GM21515 (cell line): ENCODE measurements around the gene COL16A1.

ENCODE experiments used
- ATAC-seq: cut with Tn5 transposase; IDR thresholded peaks from one replicate; pipeline ENCODE4 v1.9.1; 2021; ENCODE audit not compliant: unreplicated experiment

The COL16A1 gene

DNA sequence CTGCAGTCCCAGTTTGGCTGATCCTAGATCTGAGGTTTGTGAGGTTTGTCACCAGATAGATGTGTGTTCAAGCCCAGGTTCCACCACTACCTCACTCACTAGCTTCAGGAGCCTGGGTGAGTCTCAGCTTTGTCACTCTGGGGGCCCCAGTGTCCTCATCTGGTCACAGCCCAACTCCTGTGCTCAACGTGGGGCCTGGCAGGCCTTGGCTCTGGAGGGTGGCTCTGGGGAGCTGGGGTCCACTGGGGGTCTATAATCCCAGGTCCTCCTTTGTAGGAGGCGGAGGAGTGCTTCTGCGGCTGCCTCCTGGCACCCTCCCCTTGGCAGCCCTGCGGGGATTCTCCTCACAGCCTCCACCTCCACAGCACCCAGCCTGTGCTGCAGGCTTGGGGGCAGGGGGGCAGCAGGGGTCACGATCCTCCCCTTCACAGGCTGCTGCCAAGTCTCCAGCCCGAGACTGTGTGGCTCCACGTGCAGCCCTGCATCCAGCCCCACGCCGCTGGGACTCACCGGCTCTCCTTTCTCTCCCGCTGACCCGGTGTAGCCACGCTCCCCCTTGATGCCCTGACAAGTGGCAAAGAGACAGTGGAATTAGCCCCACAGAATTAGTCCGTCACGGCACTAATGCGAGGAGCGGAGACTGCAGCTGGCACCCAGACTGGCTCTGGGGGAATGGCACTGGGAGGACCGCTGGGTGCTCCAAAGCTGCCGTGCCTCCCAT lies 36.6 kb downstream of the COL16A1 start:
- no peak for ATAC-seq

DNA sequence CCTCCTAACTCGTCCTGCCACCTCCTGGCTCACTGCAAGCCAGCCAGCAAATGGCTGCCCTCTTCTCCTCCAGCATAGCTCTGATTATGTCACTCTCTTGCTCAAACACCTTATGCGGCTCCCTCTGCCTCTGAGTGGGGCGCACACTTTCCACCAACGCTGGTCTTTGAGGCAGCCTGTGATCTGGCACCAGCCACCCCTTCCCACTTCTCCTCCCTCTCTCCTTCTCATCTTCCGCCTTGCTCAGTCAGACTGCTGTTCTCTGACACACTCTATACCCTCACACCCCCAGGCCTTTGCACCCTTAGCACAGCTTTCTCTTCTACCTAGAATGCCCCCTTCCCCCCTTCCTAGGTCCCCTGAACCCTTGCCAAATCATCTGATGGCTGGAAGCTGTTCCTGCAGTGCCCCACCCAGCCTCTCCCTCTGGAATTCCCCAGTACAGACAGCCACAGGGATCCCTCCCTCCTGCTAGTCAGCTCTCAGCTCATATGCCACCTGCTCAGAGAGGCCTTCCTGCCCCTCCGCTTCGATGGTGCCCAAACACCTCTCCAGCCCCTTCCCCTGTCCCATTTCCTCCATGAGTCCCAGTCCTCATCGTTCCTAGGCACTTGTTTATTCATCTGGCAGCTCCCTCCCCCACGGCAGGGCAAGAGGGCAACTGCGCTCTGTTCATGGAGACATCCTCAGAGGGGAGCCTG lies 37.4 kb downstream of the COL16A1 start:
- no peak for ATAC-seq

DNA sequence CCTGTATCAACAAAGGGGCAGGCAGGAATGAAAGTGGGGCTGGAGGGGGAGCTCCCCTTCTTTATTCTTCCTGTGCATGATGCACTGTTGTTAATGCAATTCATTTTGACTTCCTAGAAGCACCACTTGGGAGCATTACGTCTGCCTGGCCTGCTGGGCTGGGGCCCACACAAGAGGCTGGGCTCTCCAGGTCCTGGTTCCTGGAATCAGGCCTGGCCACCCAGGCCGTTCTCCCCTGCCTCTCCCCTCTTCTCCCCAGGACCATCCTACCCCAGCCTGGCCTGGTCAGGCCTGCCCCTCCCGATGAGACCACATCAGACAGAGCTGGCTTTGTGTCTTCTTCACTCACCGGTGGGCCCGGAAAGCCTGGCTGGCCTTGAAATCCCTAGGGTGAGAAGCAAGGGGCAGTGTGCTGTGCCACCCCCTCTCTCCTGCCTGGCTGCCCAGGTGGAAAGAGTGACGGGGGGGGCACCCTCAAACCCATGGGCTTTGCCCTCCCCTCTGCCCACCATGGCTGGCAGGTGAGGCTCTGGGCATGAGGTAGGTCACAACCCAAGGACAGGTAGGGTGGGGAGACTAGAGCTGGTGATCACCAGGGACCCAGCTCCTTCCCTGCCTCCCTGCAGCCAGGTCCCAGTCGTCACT lies 38.5 kb downstream of the COL16A1 start:
- no peak for ATAC-seq

DNA sequence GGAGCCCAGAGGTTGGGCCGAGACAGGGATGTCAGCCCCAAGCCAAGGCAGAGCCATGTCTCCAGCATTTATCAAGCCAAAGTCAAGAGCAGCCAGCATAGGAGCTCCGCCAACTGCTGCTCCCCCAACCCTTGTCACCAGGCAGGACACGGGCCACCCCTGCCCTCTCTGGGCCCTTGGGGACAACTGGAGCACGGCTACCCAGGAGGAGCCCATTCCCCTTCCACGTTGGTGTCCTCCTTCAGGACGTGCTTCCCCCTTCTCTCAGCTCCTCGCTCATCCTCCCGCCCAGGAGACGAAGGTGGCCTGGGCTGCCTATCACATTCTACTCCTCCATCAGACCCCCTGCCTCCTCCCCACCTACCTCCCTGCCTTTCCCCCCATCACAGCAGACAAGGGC lies 39.3 kb downstream of the COL16A1 start:
- ATAC-seq: no peak

DNA sequence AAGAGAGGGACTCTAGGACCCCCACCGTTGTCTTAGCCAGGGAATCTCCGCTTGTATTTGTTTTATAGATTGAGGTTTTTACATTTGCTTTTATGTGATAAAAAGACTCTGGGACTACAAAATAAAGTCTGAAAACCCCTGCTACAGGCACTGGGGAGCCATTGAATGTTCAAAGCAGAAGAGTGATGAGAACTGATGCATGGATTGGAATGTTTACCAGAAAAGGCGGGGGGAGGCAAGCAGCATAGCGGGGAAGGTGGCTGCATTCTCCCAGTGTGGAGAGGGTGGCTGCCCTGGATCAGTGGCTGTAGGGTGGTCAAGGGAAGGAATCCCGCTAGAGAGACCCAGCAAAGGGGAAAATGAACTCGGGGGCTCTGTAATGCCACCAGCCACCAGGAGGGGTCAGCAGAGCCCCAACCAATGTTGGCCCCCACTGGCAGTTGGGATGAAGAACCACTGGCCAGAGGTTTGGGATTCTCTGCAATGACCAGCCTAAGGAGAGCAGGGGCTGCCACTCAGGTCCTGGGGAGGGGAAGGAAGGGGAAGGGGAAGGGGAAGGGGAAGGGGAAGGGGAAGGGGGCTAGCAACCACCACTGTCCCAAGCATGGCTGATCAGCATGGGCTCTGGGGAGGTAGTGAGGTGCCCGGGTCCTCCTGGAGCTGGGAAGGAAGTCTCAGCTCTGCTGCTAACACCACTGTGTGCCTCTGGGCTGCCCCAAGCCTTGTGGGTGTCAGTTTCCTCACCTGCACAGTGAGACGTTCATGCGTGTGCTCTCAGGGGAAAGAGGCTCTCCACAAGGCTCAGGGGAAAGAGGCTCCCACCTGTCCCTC lies 40.0 kb downstream of the COL16A1 start:
- ATAC-seq: no peak

DNA sequence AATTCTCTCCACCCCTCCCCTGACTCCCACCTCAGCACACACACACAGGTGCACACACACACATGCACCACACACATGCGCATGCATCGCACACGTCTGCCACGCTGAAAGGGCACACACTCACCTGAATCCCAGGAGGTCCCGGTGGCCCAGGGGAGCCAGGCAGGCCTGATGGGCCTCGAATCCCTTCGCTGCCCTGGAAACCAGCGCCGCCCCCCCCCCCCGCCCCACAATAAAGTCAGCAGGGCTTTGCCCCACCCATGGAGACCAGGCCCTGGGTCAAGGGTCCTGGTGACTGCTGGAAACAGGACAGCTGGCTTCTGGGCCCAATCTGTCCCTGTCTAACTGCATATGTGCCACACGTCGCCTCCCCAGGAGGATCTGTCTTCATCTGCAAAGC lies 41.4 kb downstream of the COL16A1 start:
- no peak for ATAC-seq

DNA sequence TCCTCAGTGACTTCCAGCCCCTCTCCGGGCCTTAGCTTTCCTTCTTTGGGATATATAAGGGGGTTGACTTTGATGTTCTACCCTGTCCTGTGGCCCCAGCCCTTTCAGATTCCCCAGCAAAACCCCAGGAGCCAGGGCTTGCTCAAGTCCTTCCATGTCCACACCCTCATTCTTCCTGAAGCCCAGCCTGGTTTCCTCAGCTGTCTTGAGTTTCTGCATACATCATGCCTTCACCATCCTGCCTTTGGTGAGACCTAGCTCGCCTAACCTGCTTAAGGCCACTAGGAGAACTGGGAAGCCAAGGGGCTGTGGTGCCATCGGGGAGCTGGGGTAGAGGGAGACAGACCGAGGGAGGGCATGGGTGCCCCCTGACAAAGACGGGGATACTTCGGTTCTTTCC lies 42.0 kb downstream of the COL16A1 start:
- no peak for ATAC-seq

DNA sequence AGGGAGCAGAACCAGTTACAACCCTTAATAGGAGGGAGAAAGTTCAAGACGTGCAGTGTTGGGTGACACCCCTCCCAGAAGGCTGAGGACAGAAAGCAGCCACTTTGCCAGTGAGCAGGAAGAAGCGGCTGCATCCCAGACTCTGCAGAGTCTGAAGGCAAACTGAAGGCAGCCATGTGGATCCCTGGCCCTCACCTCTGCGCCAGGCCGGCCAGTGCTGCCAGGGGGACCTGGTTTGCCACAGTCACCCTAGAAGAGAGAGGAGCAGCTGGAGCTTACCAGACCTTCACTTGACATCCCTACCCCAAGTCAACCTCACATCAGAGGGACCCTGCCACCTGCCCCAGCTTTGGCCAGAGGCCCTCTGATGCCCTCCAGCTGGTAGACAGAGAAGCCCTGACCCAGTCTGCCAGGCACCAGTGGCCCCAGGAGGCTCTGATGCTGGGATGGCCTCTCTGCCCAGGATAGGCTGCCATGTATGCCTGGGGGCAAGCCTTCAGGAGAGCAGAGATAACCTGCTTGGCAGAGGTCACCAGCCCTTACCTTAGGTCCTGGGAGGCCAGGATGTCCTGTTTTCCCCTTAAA lies 42.9 kb downstream of the COL16A1 start:
- no peak for ATAC-seq

DNA sequence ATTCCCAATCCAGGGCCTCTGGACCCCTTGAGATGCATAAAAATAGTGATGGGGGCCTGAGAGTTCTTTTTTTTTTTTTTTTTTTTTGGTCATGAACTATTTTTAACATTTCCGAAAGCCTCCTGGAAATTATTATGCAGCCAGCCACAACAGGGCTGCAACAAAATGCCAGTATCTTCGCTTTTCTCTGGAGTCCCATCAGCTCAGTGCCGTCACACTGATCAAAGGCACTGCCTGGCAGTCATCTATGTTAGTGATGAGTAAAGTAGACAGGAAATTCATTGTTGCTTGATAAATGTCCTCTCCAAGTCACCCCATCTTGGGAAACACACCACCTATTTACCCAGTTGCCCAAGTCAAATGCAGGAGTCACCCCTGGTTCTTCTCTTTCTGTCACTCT lies 43.9 kb downstream of the COL16A1 start:
- ATAC-seq: no peak

DNA sequence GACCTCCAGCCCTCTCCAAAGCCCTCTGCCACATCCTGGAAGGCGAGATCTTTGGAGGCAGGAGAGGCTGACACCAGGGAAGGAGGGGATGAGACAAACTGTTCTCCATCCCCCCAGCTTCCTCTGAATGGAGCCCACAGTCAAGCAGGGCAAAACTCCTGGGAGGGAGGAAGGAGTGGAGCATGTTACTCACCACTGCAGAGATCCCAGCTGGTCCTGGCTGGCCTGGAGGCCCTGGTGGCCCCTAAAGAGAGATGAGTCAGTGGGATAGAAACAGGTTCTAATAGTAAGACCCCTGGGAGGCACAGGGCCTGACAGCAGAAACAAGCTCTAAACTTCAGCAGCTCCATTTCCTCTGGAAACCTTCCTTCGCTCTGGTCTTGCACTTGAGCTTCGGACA lies 45.1 kb downstream of the COL16A1 start:
- ATAC-seq: no peak

DNA sequence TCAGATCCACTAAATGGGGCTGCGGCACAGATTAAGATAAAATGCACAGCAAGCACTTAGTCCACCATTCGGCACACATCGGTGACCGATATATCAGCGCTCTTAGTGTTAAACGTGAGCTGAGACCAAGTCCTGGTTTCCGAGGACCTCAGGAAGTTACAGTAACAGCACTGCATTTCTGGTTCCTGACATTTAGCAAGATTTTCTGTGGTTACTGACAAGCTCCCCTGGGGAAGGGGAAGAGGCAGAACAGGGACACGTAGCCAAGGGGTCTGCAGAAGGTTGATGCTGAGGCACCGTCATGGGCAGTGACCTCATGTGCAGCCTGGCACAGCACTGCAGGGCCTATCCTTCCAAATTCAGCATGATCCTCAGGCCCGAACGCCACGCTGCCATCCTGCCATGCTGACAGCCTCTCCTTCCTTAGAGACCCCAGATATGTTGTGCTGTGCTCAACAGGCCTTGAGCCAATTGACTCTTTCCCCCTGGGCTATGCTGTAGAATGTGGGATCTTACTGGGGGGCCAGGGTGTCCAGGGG lies 45.8 kb downstream of the COL16A1 start:
- no peak for ATAC-seq

DNA sequence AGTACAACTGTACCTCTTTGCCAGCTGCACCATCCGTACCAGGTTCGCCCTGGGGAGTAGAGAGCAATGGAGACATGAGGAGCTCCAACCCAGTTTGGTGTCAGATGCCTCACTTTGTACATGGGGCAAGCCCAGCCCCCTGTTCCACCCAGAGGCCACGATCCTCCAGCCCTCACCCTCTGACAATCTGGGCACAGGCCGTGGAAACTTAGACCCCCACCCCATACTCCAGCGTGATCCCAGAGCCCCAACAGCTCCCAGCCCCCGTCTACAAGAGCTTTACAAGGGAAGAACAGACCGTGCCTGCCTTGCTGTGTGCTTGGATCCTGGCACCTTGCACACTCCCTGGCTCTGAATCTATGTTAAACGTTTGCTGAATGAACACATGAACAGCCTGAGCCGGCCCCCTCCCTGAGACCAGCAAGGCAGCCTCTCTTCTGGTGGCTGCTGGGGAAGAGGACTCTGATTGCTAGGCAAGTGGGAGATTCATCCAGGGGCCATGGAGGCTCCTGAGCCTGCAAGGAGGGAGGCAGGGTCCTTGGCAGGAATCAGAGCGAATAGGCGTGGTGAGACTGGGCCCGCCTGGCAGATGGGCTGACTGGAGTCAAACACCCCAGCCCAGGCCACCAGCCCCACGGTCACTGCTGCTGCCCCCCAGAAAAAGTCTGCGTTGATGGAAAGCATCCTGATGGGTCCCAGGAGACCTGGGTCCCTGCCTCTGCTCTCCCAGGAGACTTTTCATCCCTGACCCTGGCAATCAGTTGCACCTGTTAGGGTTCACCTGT lies 46.6 kb downstream of the COL16A1 start:
- ATAC-seq: no peak

DNA sequence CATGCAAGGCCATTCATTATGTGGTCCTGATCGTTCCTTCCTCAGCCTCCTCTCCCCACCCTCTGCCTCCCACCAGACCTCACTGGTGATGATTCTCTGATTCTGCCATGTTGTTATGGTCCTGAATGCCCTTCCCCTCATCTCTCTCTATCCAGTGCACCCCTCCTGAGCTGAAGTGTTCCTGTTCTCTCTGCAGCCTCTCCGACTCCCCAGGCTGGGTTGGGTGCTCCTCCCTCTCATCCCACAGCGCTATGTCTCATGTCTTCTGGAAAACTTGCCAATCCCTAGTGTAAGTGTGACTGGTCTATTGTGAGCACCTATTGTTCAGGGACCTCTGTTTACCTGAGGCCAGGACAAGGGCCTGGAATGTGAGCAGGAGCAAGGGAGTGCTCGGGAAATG lies 48.1 kb downstream of the COL16A1 start:
- ATAC-seq: no peak

DNA sequence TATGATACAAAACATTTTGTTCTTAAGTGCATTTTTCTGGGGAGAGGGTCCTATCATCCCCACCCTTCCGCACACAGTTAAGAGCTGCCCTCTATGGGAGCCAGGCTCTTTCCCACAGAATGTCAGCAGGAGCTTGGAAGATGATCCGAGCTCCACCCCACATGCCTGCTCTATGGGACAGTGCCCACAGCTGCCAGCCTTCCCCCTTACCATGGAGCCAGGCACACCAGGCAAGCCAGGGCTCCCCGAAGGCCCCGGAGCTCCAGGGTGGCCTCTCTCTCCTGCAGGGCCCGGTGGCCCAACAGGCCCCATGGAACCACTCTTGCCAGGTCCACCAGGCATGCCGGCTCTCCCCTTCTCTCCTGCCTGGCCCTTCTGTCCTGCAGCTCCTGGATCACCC lies 48.7 kb downstream of the COL16A1 start:
- no peak for ATAC-seq

DNA sequence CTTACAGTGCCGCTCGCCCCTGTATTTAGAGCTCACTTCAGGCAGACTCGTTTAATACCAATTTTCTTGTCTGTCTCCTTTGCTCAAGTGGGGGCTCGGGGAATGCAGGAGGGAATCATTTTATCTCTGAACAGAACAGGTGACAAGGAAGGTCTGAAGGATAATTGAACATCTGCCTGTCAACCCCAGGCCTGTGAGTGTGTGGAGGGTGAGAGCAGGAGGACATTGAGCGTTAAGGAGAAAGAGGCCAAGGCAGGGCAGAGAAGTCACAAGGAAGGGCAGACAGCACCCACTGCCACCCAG lies 49.4 kb downstream of the COL16A1 start:
- ATAC-seq: no peak

DNA sequence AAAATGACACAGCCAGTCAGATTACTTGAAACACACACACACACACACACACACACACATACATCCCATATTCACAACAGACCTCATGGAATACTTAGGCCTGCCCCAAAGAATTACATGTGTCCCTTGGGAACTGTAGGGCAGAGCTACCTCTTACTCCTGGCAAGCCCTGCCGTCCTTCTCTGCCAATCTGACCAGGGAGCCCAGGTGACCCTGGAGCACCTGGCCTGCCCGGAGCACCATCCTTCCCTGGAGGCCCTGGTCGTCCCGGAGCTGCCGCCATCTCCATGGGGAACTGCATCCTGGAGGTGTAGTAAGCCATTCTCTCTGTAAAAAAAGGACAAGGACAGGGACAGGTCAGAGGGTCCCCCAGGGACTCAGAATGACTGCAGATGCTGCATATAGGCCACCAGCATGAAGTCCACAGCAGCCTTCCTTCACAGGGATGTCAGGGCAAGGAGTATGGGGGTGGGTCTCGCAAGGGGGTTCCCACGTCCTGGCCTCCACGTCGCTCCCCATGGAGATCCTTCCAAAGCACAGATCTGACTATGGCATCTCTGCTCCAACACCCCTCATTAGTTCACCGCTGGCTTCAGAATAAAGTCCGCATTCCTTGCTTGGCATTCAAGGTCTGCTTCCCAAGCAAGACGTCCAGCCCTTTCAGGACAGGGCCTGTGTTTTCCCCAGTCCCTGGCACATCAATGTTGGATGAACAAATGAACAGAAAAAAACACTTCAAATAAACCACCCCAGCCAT lies 49.9 kb downstream of the COL16A1 start:
- no peak for ATAC-seq

DNA sequence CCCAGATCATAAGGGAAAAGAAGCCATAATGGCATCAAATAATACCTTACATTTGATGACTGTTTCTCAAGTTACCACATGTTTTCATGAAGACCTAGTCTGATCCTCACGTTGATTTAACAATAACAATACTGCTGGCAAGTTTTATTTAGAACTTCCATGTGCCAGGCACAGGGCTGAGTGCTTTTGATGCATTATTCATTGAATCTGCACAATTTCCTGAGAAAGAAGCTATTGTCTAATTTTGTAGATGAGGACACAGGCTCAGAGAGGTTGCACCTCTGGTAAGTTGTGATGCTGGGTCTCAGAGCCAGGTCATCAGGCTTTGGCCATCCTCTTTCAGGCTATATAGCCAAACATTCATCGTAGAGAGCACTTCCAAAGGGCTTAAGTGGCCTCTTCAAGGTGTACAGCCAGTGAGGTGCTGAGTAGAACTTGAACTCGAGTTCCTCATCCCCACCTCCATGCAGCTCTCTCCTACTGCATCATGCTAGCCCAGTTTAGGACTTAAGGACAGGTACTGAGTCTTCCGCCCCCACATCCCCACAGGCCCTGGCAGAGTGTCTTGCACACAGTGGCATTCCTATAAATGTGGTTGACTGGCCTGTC lies 50.8 kb downstream of the COL16A1 start:
- ATAC-seq: no peak

DNA sequence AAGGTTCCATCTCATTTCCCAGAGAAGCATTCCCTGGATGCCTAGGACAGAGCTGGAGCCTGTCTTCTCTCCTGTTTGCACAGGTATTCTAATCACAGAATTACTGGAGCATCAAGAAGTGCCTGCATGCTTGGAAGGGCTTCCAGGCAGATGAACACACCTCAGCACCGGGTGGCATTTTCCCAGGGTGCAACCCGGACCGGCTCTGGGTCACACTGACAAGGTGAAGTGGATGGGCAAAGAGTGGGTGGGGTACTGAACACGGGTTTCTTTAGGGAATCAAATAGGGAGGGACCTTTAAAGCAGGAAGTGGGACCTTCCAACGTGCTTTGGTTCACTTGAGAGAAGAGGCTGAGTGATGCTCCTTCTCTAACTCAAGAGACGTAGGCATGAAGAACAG lies 52.1 kb downstream of the COL16A1 start:
- no peak for ATAC-seq

DNA sequence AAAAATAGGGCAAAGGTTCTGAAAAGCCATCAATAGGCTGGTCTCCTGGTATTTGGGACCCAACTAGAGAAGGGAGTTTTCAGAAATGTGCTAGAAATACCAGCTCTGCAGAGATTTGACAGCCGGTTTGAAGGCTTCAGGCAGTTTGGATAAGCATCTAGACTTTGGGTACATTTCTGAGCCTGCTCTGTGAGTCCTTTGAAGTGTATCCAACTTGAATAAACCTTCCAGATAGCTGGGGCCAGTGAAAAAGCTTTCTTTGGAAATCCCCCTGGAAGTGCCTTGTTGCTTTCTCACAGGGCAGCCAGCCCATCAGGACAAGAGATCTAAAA lies 52.8 kb downstream of the COL16A1 start:
- no peak for ATAC-seq
